Mesodermal cell (in vitro differentiated cells): ENCODE results near the gene SAP30BP.

Source experiments
- H3K27ac ChIP-seq: 2 replicates; pipeline ENCODE4 v1.7.0; 2013; ENCODE audit warnings: mild to moderate bottlenecking, low read depth, low read length, moderate library complexity; ENCODE audit not compliant: severe bottlenecking
- H3K36me3 ChIP-seq: 2 replicates; pipeline ENCODE4 v1.7.1; 2013; ENCODE audit warnings: mild to moderate bottlenecking, low read length, moderate library complexity; ENCODE audit not compliant: control insufficient read depth, insufficient read depth
- H3K4me1 ChIP-seq: one replicate; pipeline ENCODE4 v1.7.1; 2013; ENCODE audit warnings: mild to moderate bottlenecking, low read length; ENCODE audit not compliant: insufficient read depth, control insufficient read depth, poor library complexity, severe bottlenecking
- H3K4me3 ChIP-seq: 2 replicates; pipeline ENCODE4 v1.7.0; 2013; ENCODE audit warnings: low read length, control low read depth, mild to moderate bottlenecking; ENCODE audit not compliant: insufficient read depth, poor library complexity, severe bottlenecking; ENCODE audit errors: extremely low read depth
- H3K9me3 ChIP-seq: 2 replicates; pipeline ENCODE4 v1.7.1; 2013; ENCODE audit warnings: mild to moderate bottlenecking, low read length, moderate library complexity; ENCODE audit not compliant: control insufficient read depth
- WGBS, 2 experiments: methylation state at CpG; one replicate each; pipeline ENCODE4 v1.1.5; 2013; ENCODE audit warnings: missing lambda C conversion rate in 2 of 2; ENCODE audit not compliant: insufficient coverage in 2 of 2; 5-methylcytosine and 5-hydroxymethylcytosine counted together

SAP30BP gene

GRCh38 chr17:75668489-75668888 is 1.4 kb downstream of the SAP30BP start:
- H3K27ac ChIP-seq = no peak overlapping the region
- peaks cover 53% of the 10 kb centered on the region for H3K36me3 ChIP-seq
- peak overlapping the region; percentile 98 for H3K4me3 ChIP-seq
- 83 to 96% methylated on average over 3 to 4 of the region's 4 CpGs for WGBS, 2 experiments
- no peaks in the 10 kb centered on the region for H3K9me3 ChIP-seq
- peaks cover 5% of the 10 kb centered on the region for H3K4me1 ChIP-seq

GRCh38 chr17:75670868-75671267 is 3.7 kb downstream of the SAP30BP start:
- peaks cover 65% of the 10 kb centered on the region for H3K36me3 ChIP-seq
- H3K27ac ChIP-seq = no peak overlapping the region
- 92 to 95% methylated on average over 3 to 5 of the region's 5 CpGs for WGBS, 2 experiments
- no peak overlapping the region for H3K4me3 ChIP-seq
- peaks cover 5% of the 10 kb centered on the region for H3K4me1 ChIP-seq
- H3K9me3 ChIP-seq = no peaks in the 10 kb centered on the region

DNA sequence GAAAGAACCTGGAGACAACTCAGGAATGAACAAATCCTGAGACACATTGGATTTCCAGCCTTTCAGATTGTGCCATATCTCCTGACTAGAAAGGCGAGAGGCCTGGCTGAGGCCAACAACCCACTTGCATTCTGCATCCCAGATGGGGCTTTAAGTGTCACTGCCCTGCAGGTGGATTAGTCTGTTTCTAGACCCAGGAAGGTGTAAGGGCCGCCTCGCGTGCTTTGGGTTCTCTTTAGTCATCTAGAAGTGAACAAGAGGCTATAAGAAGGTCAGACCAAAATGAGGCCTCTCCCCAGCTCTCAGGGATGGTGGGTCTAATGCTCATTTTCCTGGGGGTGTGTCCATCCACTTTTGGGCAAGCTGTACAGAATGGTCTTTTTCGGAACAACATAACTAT is 4.9 kb downstream of the SAP30BP start:
- 100% methylated on average over 4 of the region's 5 CpGs for WGBS, 2 experiments
- no peak overlapping the region for H3K27ac ChIP-seq
- no peaks in the 10 kb centered on the region for H3K9me3 ChIP-seq
- H3K4me1 ChIP-seq = no peaks in the 10 kb centered on the region
- H3K4me3 ChIP-seq = no peak overlapping the region
- H3K36me3 ChIP-seq = peaks cover 76% of the 10 kb centered on the region

DNA sequence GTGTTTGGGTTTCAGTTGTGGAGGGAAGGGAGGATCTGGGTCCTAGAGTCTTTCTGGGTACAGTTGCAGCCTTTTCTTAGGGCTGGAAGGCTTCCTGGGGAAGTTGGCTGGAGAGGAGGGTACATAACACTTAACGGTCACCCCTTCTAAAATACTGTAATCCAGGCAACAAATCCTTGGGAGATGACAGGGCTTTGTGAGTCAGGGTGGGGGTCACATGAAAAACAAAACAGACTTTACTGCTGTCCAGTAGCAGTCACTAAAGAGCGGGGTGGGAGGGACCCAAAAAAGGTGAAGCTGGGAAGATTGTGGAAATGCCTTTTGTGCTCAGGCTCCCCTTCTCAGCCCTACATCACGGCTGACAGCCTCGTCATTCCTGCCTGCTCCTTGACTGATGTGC is 6.3 kb downstream of the SAP30BP start:
- H3K9me3 ChIP-seq = no peaks in the 10 kb centered on the region
- H3K4me3 ChIP-seq = no peak overlapping the region
- no peak overlapping the region for H3K27ac ChIP-seq
- peaks cover 87% of the 10 kb centered on the region for H3K36me3 ChIP-seq
- no peaks in the 10 kb centered on the region for H3K4me1 ChIP-seq
- WGBS, 2 experiments = 91 to 100% methylated on average over 1 to 3 of the region's 4 CpGs

DNA sequence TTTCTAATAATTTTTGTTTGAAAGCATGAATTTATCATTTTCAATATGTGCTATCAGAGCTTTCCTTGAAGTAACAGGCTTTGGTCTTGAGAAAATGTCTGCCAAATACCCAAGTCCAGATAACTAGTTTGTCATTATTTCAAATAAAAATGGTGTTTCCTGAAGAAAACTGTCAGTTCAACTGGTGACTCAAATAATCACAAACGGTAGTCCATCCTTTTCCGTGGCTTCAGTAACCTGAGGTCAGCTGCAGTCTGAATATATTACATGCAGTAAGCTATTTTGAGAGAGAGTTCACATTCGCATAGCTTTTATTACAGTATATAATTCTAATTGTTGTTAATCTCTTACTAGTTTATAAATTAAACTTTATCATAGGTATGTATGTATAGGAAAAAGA is 9.3 kb downstream of the SAP30BP start:
- WGBS, 2 experiments = 100% methylated on average over 1 to 2 of the region's 3 CpGs
- H3K27ac ChIP-seq = no peak overlapping the region
- peaks cover 18% of the 10 kb centered on the region for H3K4me1 ChIP-seq
- H3K9me3 ChIP-seq = no peaks in the 10 kb centered on the region
- H3K4me3 ChIP-seq = no peak overlapping the region
- H3K36me3 ChIP-seq = peaks cover 90% of the 10 kb centered on the region

DNA sequence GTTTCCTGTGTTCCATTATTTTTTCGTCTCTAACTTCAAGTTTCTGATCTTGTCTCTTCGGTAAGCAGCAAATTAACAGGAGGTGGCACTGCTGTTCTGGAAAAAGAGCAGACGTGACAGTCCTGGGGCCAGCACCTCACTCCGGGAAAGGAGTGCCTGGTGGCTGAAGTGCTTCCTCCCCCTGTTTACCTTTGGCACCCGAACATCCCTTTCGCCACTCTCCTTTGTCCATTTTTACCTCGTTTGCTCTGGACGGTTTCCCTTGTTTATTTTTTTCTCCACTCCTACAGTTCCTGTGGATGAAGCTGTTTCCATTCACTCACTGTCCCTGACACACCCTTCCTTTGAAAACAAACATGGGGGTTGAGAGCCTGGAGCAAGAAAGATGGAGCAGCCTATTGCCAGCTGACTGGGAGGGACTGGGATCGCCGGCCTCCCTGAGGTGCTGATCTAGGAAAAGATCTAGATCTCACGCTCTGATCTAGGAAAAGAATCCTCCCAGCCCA is 12.6 kb downstream of the SAP30BP start:
- no peaks in the 10 kb centered on the region for H3K9me3 ChIP-seq
- peak overlapping the region; percentile 45 for H3K27ac ChIP-seq
- H3K36me3 ChIP-seq = peaks cover 87% of the 10 kb centered on the region
- WGBS, 2 experiments = 92 to 96% methylated on average over 7 to 10 of the region's 11 CpGs
- no peak overlapping the region for H3K4me3 ChIP-seq
- peaks cover 32% of the 10 kb centered on the region for H3K4me1 ChIP-seq

DNA sequence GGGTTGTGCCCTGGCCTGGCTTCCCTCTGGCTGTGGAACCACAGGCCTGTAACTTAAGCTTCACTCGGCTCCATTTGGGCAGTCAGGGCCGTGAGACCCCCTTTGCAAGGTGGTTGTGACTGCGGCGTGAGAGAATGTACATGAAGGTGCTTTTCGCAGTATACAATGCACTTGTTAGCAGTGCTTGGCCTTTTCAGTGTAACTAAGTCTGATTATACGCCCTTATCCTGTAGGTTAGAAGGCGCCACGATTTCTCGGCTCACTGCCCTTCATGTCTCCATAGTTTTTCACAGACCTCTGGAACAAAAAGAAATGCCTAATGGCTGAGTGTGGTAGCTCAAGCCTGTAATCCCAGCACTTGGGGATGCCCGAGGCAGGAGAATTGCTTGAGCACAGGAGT is 13.3 kb downstream of the SAP30BP start:
- H3K4me1 ChIP-seq = peaks cover 36% of the 10 kb centered on the region
- peaks cover 88% of the 10 kb centered on the region for H3K36me3 ChIP-seq
- peak overlapping the region; percentile 41 for H3K27ac ChIP-seq
- no peak overlapping the region for H3K4me3 ChIP-seq
- 97 to 100% methylated on average over 10 of the region's 10 CpGs for WGBS, 2 experiments
- no peaks in the 10 kb centered on the region for H3K9me3 ChIP-seq

GRCh38 chr17:75681289-75681688 is 14.2 kb downstream of the SAP30BP start:
- Histone ChIP-seq H3K27ac (peak overlapping the region; percentile 41), H3K4me3 (no peak overlapping the region), H3K4me1 (peaks cover 36% of the 10 kb centered on the region), H3K9me3 (no peaks in the 10 kb centered on the region), H3K36me3 (peaks cover 86% of the 10 kb centered on the region)
- 73% methylated on average over 2 of the region's 3 CpGs; no CpG with 5 or more reads in 1 of the 2 experiments for WGBS, 2 experiments

DNA sequence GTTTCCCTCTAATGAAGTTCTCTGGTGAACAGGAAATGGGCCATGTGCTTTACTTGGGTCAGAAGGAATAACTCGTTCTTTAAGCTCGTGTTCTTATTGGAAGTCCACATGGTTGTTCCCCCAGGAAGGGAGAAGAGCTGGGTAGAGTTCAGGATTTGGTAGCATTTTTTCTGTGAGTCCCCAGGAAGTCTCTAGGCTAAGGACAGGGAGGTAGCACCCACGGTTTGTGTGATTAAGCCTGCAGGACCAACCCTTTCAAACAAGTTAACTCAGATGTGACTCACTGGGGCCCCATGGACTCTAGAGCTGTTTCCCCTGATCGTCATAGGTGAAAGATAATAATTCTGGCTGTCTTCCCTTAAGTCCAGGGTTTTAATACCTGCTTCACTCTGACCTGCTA is 16.4 kb downstream of the SAP30BP start:
- WGBS, 2 experiments = 100% methylated on average over 3 to 4 of the region's 4 CpGs
- H3K4me3 ChIP-seq = no peak overlapping the region
- no peaks in the 10 kb centered on the region for H3K9me3 ChIP-seq
- no peak overlapping the region for H3K27ac ChIP-seq
- H3K4me1 ChIP-seq = peaks cover 45% of the 10 kb centered on the region
- peaks cover 80% of the 10 kb centered on the region for H3K36me3 ChIP-seq

GRCh38 chr17:75684249-75684648 is 17.1 kb downstream of the SAP30BP start:
- WGBS, 2 experiments = 100% methylated on average over 3 to 4 of the region's 5 CpGs
- H3K9me3 ChIP-seq = no peaks in the 10 kb centered on the region
- H3K27ac ChIP-seq = no peak overlapping the region
- H3K36me3 ChIP-seq = peaks cover 78% of the 10 kb centered on the region
- no peak overlapping the region for H3K4me3 ChIP-seq
- peaks cover 48% of the 10 kb centered on the region for H3K4me1 ChIP-seq

DNA sequence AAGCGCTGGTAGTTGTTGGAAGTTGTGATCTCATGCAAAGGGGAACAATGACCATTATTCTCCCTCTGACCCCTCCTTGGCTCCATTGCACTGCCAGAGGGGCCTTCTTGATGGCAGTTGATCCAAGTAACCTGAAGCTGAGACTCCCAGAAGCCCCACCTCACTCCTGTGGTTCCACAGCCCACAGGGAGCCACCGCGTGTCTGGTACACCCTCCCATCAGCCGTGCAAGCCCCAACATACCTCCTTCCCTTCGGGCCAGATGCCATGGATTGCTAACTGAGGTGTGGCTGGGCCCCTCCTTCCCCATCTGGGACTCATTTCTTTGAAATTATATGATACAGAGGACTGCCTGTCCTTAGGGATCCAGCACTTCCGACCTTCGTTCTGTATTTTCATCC is 17.8 kb downstream of the SAP30BP start:
- WGBS, 2 experiments = 98% methylated on average over 5 to 6 of the region's 7 CpGs
- no peak overlapping the region for H3K27ac ChIP-seq
- peaks cover 45% of the 10 kb centered on the region for H3K4me1 ChIP-seq
- no peak overlapping the region for H3K4me3 ChIP-seq
- H3K9me3 ChIP-seq = no peaks in the 10 kb centered on the region
- peaks cover 78% of the 10 kb centered on the region for H3K36me3 ChIP-seq
